Lower leg skin (tissue), 3 donors: ENCODE data around the gene MRPL42.
"Not testable (repeated sequence)": the region's sequence is repeated elsewhere in the genome, so short reads cannot be mapped to it uniquely, and the experiment has no call there.

Experiments
- CTCF ChIP-seq, 3 donors: fragments of 450-650 bp; IDR thresholded peaks; one replicate each; pipeline ENCODE4 v1.5.1; 2016; ENCODE audit warnings: antibody characterized with exemption in 3 of 3, mild to moderate bottlenecking in 3 of 3, moderate library complexity in 2 of 3
- POLR2A ChIP-seq, 2 donors: fragments of 450-650 bp; IDR thresholded peaks; one replicate each; pipeline ENCODE4 v1.6.1; 2016 to 2017; ENCODE audit warnings: antibody characterized with exemption in 2 of 2, mild to moderate bottlenecking in 1 of 2, moderate library complexity in 1 of 2

- not testable (repeated sequence) for TF ChIP-seq CTCF, POLR2A (IDR thresholded peaks at IDR 0.05)
Observed at GRCh38 chr12:93558685-93559084, 91.4 kb downstream of the MRPL42 start.
